ENCODE data around the gene CEP41. TPM values are rescaled to one million over a fixed set of nuclear protein-coding genes. Genes with fewer than 3 reads are reported as not detected.
A peak's percentile ranks its signal among the peaks of the same experiment; 100 is the strongest.

Gene CEP41
- total and polyA plus RNA-seq, 2 of the 13 experiments (the other 11 are each of a cell fraction or from before 2014, with no cell fraction given): 8.7 to 9.0 TPM

GRCh38 chr7:130384371-130384801 lies 56.4 kb downstream of the CEP41 start:
- Histone ChIP-seq H3K4me1 (ENCODE audit: insufficient read depth, low read length) (peaks cover 31% of the 10 kb centered on the region), H3K4me3 (replicated peaks in 1 of 3; ENCODE audit: insufficient read depth in 1 of 3, low read depth in 2 of 3, low read length in 3 of 3) (no peak overlapping the region), H2AFZ (ENCODE audit: low read length) (no peak overlapping the region), H3K4me2 (ENCODE audit: low read depth, low read length) (no peak overlapping the region), H3K36me3 (replicated peaks in 1 of 2; ENCODE audit: control insufficient read depth in 1 of 2, insufficient read depth in 2 of 2, low read length in 2 of 2) (no peaks in the 10 kb centered on the region), H4K20me1 (ENCODE audit: insufficient read depth, low read length) (no peaks in the 10 kb centered on the region), H3K9me3 (ENCODE audit: low read length) (no peaks in the 10 kb centered on the region), H3K9ac (ENCODE audit: insufficient read depth, low read depth, low read length) (no peak overlapping the region), H3K27ac (ENCODE audit: extremely low read length, insufficient read depth, low read length) (no peak overlapping the region), H3K27me3 (ENCODE audit: control insufficient read depth in 1 of 2, insufficient read depth in 2 of 2, low read length in 2 of 2) (peaks cover 4 to 13% of the 10 kb centered on the region in 2 experiments; a peak in 2 of 5 replicates), H3K79me2 (ENCODE audit: insufficient read depth, low read length) (no peaks in the 10 kb centered on the region)
- WGBS (ENCODE audit: low lambda C conversion rate): 53% methylated on average over 8 of the region's 10 CpGs
- CTCF ChIA-PET (ENCODE audit: low intra/inter-chr PET ratio, low total read pairs): no interaction called here
- TF ChIP-seq ADNP (CRISPR knock-in tag; IDR thresholded peaks at IDR 0.05) (no peak), MNT (IDR thresholded peaks at IDR 0.05) (peak; percentile 16; the same call in 1 of the 2 replicates)
- POLR2A ChIA-PET: no interaction called here
- in situ Hi-C loops (cut with HindIII; ENCODE audit: extremely low pct_ligation_motif_present, low pct_unique_long_range_greater_than_20kb) (no loop called here), intact Hi-C loops (cut with micrococcal nuclease; ENCODE audit: unreplicated experiment) (no loop called here)
- DNase-seq (ENCODE audit: low spot score) (no peak), FAIRE-seq (no peak), ATAC-seq (no peak)
- BruUV-seq (replicated peaks): no TSS peak

- ATAC-seq (no peak), DNase-seq (ENCODE audit: low spot score) (no peak), FAIRE-seq (no peak)
- no TSS peak for BruUV-seq (replicated peaks)
- Histone ChIP-seq H3K4me3 (replicated peaks in 1 of 3; ENCODE audit: insufficient read depth in 1 of 3, low read depth in 2 of 3, low read length in 3 of 3) (no peak overlapping the region), H3K27ac (ENCODE audit: extremely low read length, insufficient read depth, low read length) (no peak overlapping the region), H3K79me2 (ENCODE audit: insufficient read depth, low read length) (no peaks in the 10 kb centered on the region), H3K4me1 (ENCODE audit: insufficient read depth, low read length) (peaks cover 35% of the 10 kb centered on the region), H3K36me3 (replicated peaks in 1 of 2; ENCODE audit: control insufficient read depth in 1 of 2, insufficient read depth in 2 of 2, low read length in 2 of 2) (no peaks in the 10 kb centered on the region), H2AFZ (ENCODE audit: low read length) (no peak overlapping the region), H3K9me3 (ENCODE audit: low read length) (no peaks in the 10 kb centered on the region), H3K4me2 (ENCODE audit: low read depth, low read length) (no peak overlapping the region), H3K27me3 (ENCODE audit: control insufficient read depth in 1 of 2, insufficient read depth in 2 of 2, low read length in 2 of 2) (peaks cover 4 to 20% of the 10 kb centered on the region in 2 experiments; a peak in 3 of 5 replicates), H4K20me1 (ENCODE audit: insufficient read depth, low read length) (no peaks in the 10 kb centered on the region), H3K9ac (ENCODE audit: insufficient read depth, low read depth, low read length) (no peak overlapping the region)
- POLR2A ChIA-PET: no interaction called here
- intact Hi-C loops (cut with micrococcal nuclease; ENCODE audit: unreplicated experiment): no loop called here
- in situ Hi-C loops (cut with HindIII; ENCODE audit: extremely low pct_ligation_motif_present, low pct_unique_long_range_greater_than_20kb): no loop called here
- CTCF ChIA-PET (ENCODE audit: low intra/inter-chr PET ratio, low total read pairs): no interaction called here
- 61% methylated on average over 8 of the region's 18 CpGs for WGBS (ENCODE audit: low lambda C conversion rate)
- TF ChIP-seq IRF9 (CRISPR knock-in tag; IDR thresholded peaks at IDR 0.05; ENCODE audit: borderline replicate concordance): no peak
- no peak for TF ChIP-seq ELF4 (CRISPR knock-in tag; IDR thresholded peaks at IDR 0.05; ENCODE audit: borderline replicate concordance)
- no peak for TF ChIP-seq PATZ1 (CRISPR knock-in tag; IDR thresholded peaks at IDR 0.05)
- TF ChIP-seq NR2F1 (CRISPR knock-in tag; IDR thresholded peaks at IDR 0.05): no peak
- no peak for TF ChIP-seq MZF1 (CRISPR knock-in tag; IDR thresholded peaks at IDR 0.05; ENCODE audit: borderline replicate concordance)
- no peak for TF ChIP-seq HHEX (CRISPR knock-in tag; IDR thresholded peaks at IDR 0.05)
- no peak for TF ChIP-seq ZNF670 (CRISPR knock-in tag; IDR thresholded peaks at IDR 0.05; ENCODE audit: borderline replicate concordance)
- no peak for TF ChIP-seq MBNL3 (CRISPR knock-in tag; conservative IDR thresholded peaks at IDR 0.05)
- no peak for TF ChIP-seq BATF2 (CRISPR knock-in tag; IDR thresholded peaks at IDR 0.05)
- TF ChIP-seq KMT2A (CRISPR knock-in tag; IDR thresholded peaks at IDR 0.05): no peak
Observed at GRCh38 chr7:130383187-130383980, 57.4 kb downstream of the CEP41 start.

Measured in HepG2 (cell line).